Mesothelial cell of epicardium (in vitro differentiated cells): ENCODE measurements around the gene NFAT5. TPM values are rescaled to one million over a fixed set of nuclear protein-coding genes. Genes with fewer than 3 reads are reported as not detected.

ENCODE experiments used
- DNase-seq, 2 experiments: peaks; one replicate each; pipeline ENCODE4 v3.0.0; 2021; ENCODE audit warnings: low spot score in 2 of 2; ENCODE audit not compliant: unreplicated experiment in 2 of 2
- H3K27ac Mint-ChIP-seq: 2 replicates; pipeline ENCODE4 v1.8.0; 2021; ENCODE audit warnings: mixed read lengths
- H3K27me3 Mint-ChIP-seq: 2 replicates; pipeline ENCODE4 v1.8.0; 2021; ENCODE audit warnings: low read depth, mixed read lengths
- H3K36me3 Mint-ChIP-seq: 2 replicates; pipeline ENCODE4 v1.8.0; 2021; ENCODE audit warnings: mixed read lengths
- H3K4me1 Mint-ChIP-seq: 2 replicates; pipeline ENCODE4 v1.8.0; 2021; ENCODE audit warnings: mixed read lengths
- H3K4me3 Mint-ChIP-seq: 2 replicates; pipeline ENCODE4 v1.8.0; 2021; ENCODE audit warnings: mild to moderate bottlenecking, moderate library complexity, mixed read lengths
- H3K9me3 Mint-ChIP-seq: 2 replicates; pipeline ENCODE4 v1.8.0; 2021; ENCODE audit warnings: mixed read lengths
- CTCF ChIP-seq: fragments of 200-600 bp; sonication (generic); IDR thresholded peaks from one replicate; pipeline ENCODE4 v1.5.0; 2021; ENCODE audit warnings: antibody characterized with exemption; ENCODE audit not compliant: unreplicated experiment
- total RNA-seq: library from RNA; stranded (reverse); gene quantifications from 3 replicates; pipeline ENCODE4 v1.2.1, GENCODE V29; 2021

NFAT5 gene
- total RNA-seq, 1 donor from 2014 or later, result 92.5 TPM

GRCh38 chr16:69613378-69614154, 47.8 kb downstream of the NFAT5 start:
- Mint-ChIP-seq H3K27ac (peak overlapping the region; percentile 64), H3K4me3 (no peak overlapping the region), H3K4me1 (peaks cover 49% of the 10 kb centered on the region), H3K9me3 (no peaks in the 10 kb centered on the region), H3K27me3 (no peaks in the 10 kb centered on the region), H3K36me3 (peaks cover 3% of the 10 kb centered on the region)
- DNase-seq, result no peak
- TF ChIP-seq CTCF, result no peak

- peaks cover 49% of the 10 kb centered on the region for H3K4me1 Mint-ChIP-seq
These were observed 49.8 kb downstream of the NFAT5 start for GRCh38 chr16:69615528-69615927.

GRCh38 chr16:69616082-69616481, 50.3 kb downstream of the NFAT5 start:
- Mint-ChIP-seq H3K4me1 (peaks cover 47% of the 10 kb centered on the region), H3K4me3 (no peak overlapping the region), H3K36me3 (peaks cover 3% of the 10 kb centered on the region), H3K27me3 (no peaks in the 10 kb centered on the region), H3K27ac (no peak overlapping the region), H3K9me3 (no peaks in the 10 kb centered on the region)
- TF ChIP-seq CTCF, result no peak
- DNase-seq, result no peak

More at GRCh38 chr16:69615528-69615927, 49.8 kb downstream of the NFAT5 start:
- Mint-ChIP-seq H3K27ac (no peak overlapping the region), H3K27me3 (no peaks in the 10 kb centered on the region), H3K9me3 (no peaks in the 10 kb centered on the region), H3K36me3 (peaks cover 3% of the 10 kb centered on the region), H3K4me3 (no peak overlapping the region)
- no peak for DNase-seq
- no peak for TF ChIP-seq CTCF

GRCh38 chr16:69618307-69618706, 52.5 kb downstream of the NFAT5 start:
- Mint-ChIP-seq H3K27ac (no peak overlapping the region), H3K4me3 (no peak overlapping the region), H3K36me3 (peaks cover 6% of the 10 kb centered on the region), H3K4me1 (peaks cover 37% of the 10 kb centered on the region), H3K9me3 (no peaks in the 10 kb centered on the region), H3K27me3 (no peaks in the 10 kb centered on the region)
- TF ChIP-seq CTCF, result no peak
- DNase-seq, result no peak

- Mint-ChIP-seq H3K27ac (no peak overlapping the region), H3K4me3 (no peak overlapping the region), H3K27me3 (no peaks in the 10 kb centered on the region), H3K4me1 (peaks cover 33% of the 10 kb centered on the region), H3K9me3 (no peaks in the 10 kb centered on the region), H3K36me3 (peaks cover 6% of the 10 kb centered on the region)
- DNase-seq, result no peak
- TF ChIP-seq CTCF, result no peak
These were observed 53.0 kb downstream of the NFAT5 start for GRCh38 chr16:69618721-69619120.
